Neuronal stem cell (in vitro differentiated cells): ENCODE data around the gene FEZF1.

ENCODE experiments used
- DNase-seq: peaks from one replicate; pipeline ENCODE4 v3.0.0-alpha.2; 2013; ENCODE audit warnings: low spot score
- H2AFZ ChIP-seq: one replicate; pipeline ENCODE4 v1.6.1; 2013; ENCODE audit warnings: mild to moderate bottlenecking, low read length, inconsistent platforms
- H2AK5ac ChIP-seq: 2 replicates; pipeline ENCODE4 v1.6.1; 2013; ENCODE audit warnings: low read depth, mild to moderate bottlenecking, inconsistent platforms, low read length, moderate library complexity, mixed read lengths
- H2BK120ac ChIP-seq: 2 replicates; pipeline ENCODE4 v1.6.1; 2013; ENCODE audit warnings: low read depth, mild to moderate bottlenecking, inconsistent platforms, low read length, moderate library complexity, mixed read lengths
- H2BK12ac ChIP-seq: one replicate; pipeline ENCODE4 v1.6.1; 2013; ENCODE audit warnings: low read length, inconsistent platforms
- H2BK15ac ChIP-seq: 2 replicates; pipeline ENCODE4 v1.6.1; 2013; ENCODE audit warnings: mild to moderate bottlenecking, low read length, inconsistent platforms, mixed read lengths
- H2BK5ac ChIP-seq: one replicate; pipeline ENCODE4 v1.6.1; 2013; ENCODE audit warnings: inconsistent platforms, mild to moderate bottlenecking, low read length, moderate library complexity
- H3K14ac ChIP-seq: one replicate; pipeline ENCODE4 v1.6.1; 2013; ENCODE audit warnings: low read length, inconsistent platforms
- H3K18ac ChIP-seq: 2 replicates; pipeline ENCODE4 v1.6.1; 2013; ENCODE audit warnings: low read length, inconsistent platforms
- H3K23ac ChIP-seq: 2 replicates; pipeline ENCODE4 v1.6.1; 2013; ENCODE audit warnings: low read depth, mild to moderate bottlenecking, mixed read lengths, low read length, inconsistent platforms; ENCODE audit not compliant: poor library complexity
- H3K27ac ChIP-seq: replicated peaks from 3 replicates; pipeline ENCODE4 v1.5.1; 2013; ENCODE audit warnings: low read length, inconsistent platforms
- H3K27me3 ChIP-seq, 3 experiments: 2 replicates each; pipeline ENCODE4 v1.6.1; 2013; ENCODE audit warnings: low read length in 3 of 3, mild to moderate bottlenecking in 2 of 3, inconsistent platforms in 1 of 3, low read depth in 1 of 3, mixed read lengths in 1 of 3, moderate library complexity in 1 of 3; ENCODE audit not compliant: control insufficient read depth in 3 of 3, insufficient read depth in 3 of 3
- H3K36me3 ChIP-seq, 2 donors: replicated peaks in 1 of 2; 2 replicates each; pipeline ENCODE4 v1.6.1; 2013; ENCODE audit warnings: low read length in 2 of 2; ENCODE audit not compliant: control insufficient read depth in 2 of 2, insufficient read depth in 2 of 2
- H3K4ac ChIP-seq: 2 replicates; pipeline ENCODE4 v1.6.1; 2013; ENCODE audit warnings: inconsistent platforms, mild to moderate bottlenecking, low read length, moderate library complexity
- H3K4me1 ChIP-seq, 2 donors: 1 replicate in 1 of 2; 2 replicates in 1 of 2; pipeline ENCODE4 v1.6.1; 2013; ENCODE audit warnings: low read length in 2 of 2, low read depth in 1 of 2; ENCODE audit not compliant: control insufficient read depth in 2 of 2, insufficient read depth in 1 of 2
- H3K4me2 ChIP-seq: one replicate; pipeline ENCODE4 v1.6.1; 2013; ENCODE audit warnings: mild to moderate bottlenecking, low read length, inconsistent platforms; ENCODE audit not compliant: insufficient read depth, poor library complexity, severe bottlenecking
- H3K4me3 ChIP-seq, 2 donors: 2 replicates each; pipeline ENCODE4 v1.5.1; 2013; ENCODE audit warnings: low read length in 2 of 2, mild to moderate bottlenecking in 2 of 2, inconsistent platforms in 1 of 2, moderate library complexity in 1 of 2
- H3K79me1 ChIP-seq: one replicate; pipeline ENCODE4 v1.6.1; 2013; ENCODE audit warnings: low read depth, mild to moderate bottlenecking, inconsistent platforms, low read length, moderate library complexity
- H3K9ac ChIP-seq: one replicate; pipeline ENCODE4 v1.6.1; 2013; ENCODE audit warnings: mild to moderate bottlenecking, low read depth, low read length, inconsistent platforms; ENCODE audit not compliant: poor library complexity
- H3K9me3 ChIP-seq, 2 donors: replicated peaks in 1 of 2; 2 replicates each; pipeline versions ENCODE3 to v1.6.1; 2013; ENCODE audit warnings: low read length in 2 of 2, mild to moderate bottlenecking in 2 of 2, inconsistent platforms in 1 of 2, low read depth in 1 of 2, mixed read lengths in 1 of 2, moderate library complexity in 1 of 2; ENCODE audit not compliant: control insufficient read depth in 2 of 2, insufficient read depth in 1 of 2
- H4K8ac ChIP-seq: one replicate; pipeline ENCODE4 v1.6.1; 2013; ENCODE audit warnings: low read depth, mild to moderate bottlenecking, inconsistent platforms, low read length, moderate library complexity
- H4K91ac ChIP-seq: one replicate; pipeline ENCODE4 v1.6.1; 2013; ENCODE audit warnings: low read length, low read depth, mild to moderate bottlenecking, inconsistent platforms; ENCODE audit not compliant: poor library complexity
- WGBS, 2 donors: extraction: QIAGEN DNeasy Blood & Tissue Kit; methylation state at CpG; one replicate each; pipeline ENCODE4 v1.1.7; 2013; ENCODE audit warnings: missing lambda C conversion rate in 2 of 2, mixed read lengths in 1 of 2; ENCODE audit not compliant: insufficient read length in 2 of 2, insufficient replicate concordance in 1 of 2; ENCODE audit errors: extremely low coverage in 2 of 2; 5-methylcytosine and 5-hydroxymethylcytosine counted together

The FEZF1 gene

GRCh38 chr7:122255454-122255853, 49.1 kb downstream of the FEZF1 start:
- Histone ChIP-seq H3K4me2 (no peak overlapping the region), H2BK120ac (no peak overlapping the region), H3K14ac (no peak overlapping the region), H4K8ac (no peak overlapping the region), H3K36me3 (no peaks in the 10 kb centered on the region), H3K4ac (no peak overlapping the region), H3K4me3 (no peak overlapping the region), H3K27me3 (peaks cover 0 to 32% (median 0%) of the 10 kb centered on the region in 3 experiments), H2BK12ac (no peak overlapping the region), H2AK5ac (no peak overlapping the region), H2BK5ac (no peak overlapping the region), H3K79me1 (no peaks in the 10 kb centered on the region), H3K27ac (no peak overlapping the region), H3K23ac (no peak overlapping the region), H3K9ac (no peak overlapping the region), H2AFZ (no peak overlapping the region), H3K18ac (no peak overlapping the region), H2BK15ac (no peak overlapping the region), H3K9me3 (no peaks in the 10 kb centered on the region), H3K4me1 (peaks cover 0 to 3% of the 10 kb centered on the region in 2 donors), H4K91ac (no peak overlapping the region)
- no peak for DNase-seq
- WGBS, 2 donors: no CpG with 5 or more reads among the region's 1 CpG
